DOHH2 (cell line): ENCODE results near the gene CFAP73.

ENCODE experiments used
- CTCF ChIP-seq: fragments of 200-600 bp; sonication (generic); IDR thresholded peaks from one replicate; pipeline ENCODE4 v1.5.1; 2014; ENCODE audit warnings: antibody characterized with exemption, mild to moderate bottlenecking, low read depth, low read length; ENCODE audit not compliant: poor library complexity, severe bottlenecking
- EZH2phosphoT487 ChIP-seq: fragments of 200-600 bp; sonication (generic); IDR thresholded peaks from 2 replicates; pipeline ENCODE4 v1.6.1; 2017; ENCODE audit warnings: borderline replicate concordance, mild to moderate bottlenecking, antibody characterized with exemption, low read length, moderate library complexity, mixed read lengths

DNA sequence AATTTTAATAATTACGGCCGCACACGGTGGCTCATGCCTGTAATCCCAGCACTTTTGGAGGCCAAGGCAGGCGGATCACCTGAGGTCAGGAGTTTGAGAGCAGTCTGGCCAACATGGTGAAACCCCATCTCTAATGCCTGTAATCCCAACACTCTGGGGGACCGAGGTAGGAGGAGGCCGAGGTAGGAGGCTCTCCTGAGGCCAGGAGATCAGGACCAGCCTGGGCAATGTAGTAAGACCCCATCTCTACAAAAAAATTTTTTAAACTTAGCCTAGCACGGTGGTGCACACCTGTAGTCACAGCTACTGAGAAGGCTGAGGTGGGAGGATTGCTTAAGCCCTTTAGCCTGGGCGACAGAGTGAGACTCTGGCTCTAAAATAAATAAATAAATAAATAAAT lies 5.6 kb upstream of the CFAP73 start:
- TF ChIP-seq EZH2phosphoT487 (no peak), CTCF (no peak)
